K562 (cell line): Measurements from ENCODE around the gene POU2F1. TPM values are rescaled to one million over a fixed set of nuclear protein-coding genes. Genes with fewer than 3 reads are reported as not detected.
A peak's percentile ranks its signal among the peaks of the same experiment; 100 is the strongest.

Experiments used
- ATAC-seq: fragments of 200-7000 bp; cut with Tn5 transposase; 3 replicates; pipeline ENCODE4 v1.9.1; 2020; ENCODE audit warnings: moderate library complexity
- BruUV-seq: library from RNA; stranded (reverse); fragments of 400-500 nt; replicated peaks from 2 replicates; lab custom pipeline; 2021; lab: Mats Ljungman, UMichigan
- CTCF ChIA-PET: fragments of 300-600 bp; formaldehyde crosslinking; extraction: SDS; loops from one replicate; lab custom pipeline; 2021; ENCODE audit warnings: low intra/inter-chr PET ratio; lab: Yijun Ruan, JAX
- POLR2A ChIA-PET: fragments of 300-600, 350-650 bp; sonication (Branson Sonifier 250); formaldehyde crosslinking; extraction: SDS; loops from one replicate; lab custom pipeline; 2021; ENCODE audit warnings: antibody characterized with exemption, inconsistent platforms; lab: Yijun Ruan, JAX
- DNase-seq, 4 experiments: peaks; one replicate each; pipeline versions ENCODE4 v3.0.0 to v3.0.0-alpha.2; 2011 to 2018; ENCODE audit warnings: low spot score in 3 of 4, mixed read lengths in 3 of 4; ENCODE audit errors: extremely low read depth in 1 of 4
- FAIRE-seq: peaks from 2 replicates; lab custom pipeline; 2011; peaks lifted over from hg19 to GRCh38; lab: Jason Lieb, UNC
- H2AFZ ChIP-seq: 2 replicates; pipeline ENCODE4 v1.6.0; 2011; ENCODE audit warnings: low read depth, low read length, control low read depth, inconsistent platforms
- H3K27ac ChIP-seq: fragments of 200-600 bp; 3 replicates; pipeline ENCODE4 v1.8.0; 2011; ENCODE audit warnings: low read depth, mild to moderate bottlenecking, control low read depth, inconsistent platforms, low read length, moderate library complexity, mixed read lengths; ENCODE audit errors: extremely low read depth
- H3K27me3 ChIP-seq, 2 experiments: fragments of 300-600 bp in 1 of 2; 2 replicates in 1 of 2; 3 replicates in 1 of 2; pipeline versions ENCODE4 v1.6.0 to v1.8.0; 2011; ENCODE audit warnings: inconsistent platforms in 2 of 2, low read length in 2 of 2, mild to moderate bottlenecking in 1 of 2, mixed read lengths in 1 of 2, moderate library complexity in 1 of 2; ENCODE audit not compliant: control insufficient read depth in 2 of 2, insufficient read depth in 2 of 2
- H3K36me3 ChIP-seq: fragments of 300-600 bp; 3 replicates; pipeline ENCODE4 v1.8.0; 2011; ENCODE audit warnings: mild to moderate bottlenecking, low read length, inconsistent platforms; ENCODE audit not compliant: control insufficient read depth, insufficient read depth
- H3K4me1 ChIP-seq, 2 experiments: fragments of 200-600 bp in 1 of 2; replicated peaks in 1 of 2; 2 replicates in 1 of 2; 3 replicates in 1 of 2; pipeline versions ENCODE4 v1.5.1 to v1.8.0; 2011; ENCODE audit warnings: inconsistent platforms in 2 of 2, low read length in 2 of 2, mild to moderate bottlenecking in 1 of 2, mixed read lengths in 1 of 2, moderate library complexity in 1 of 2; ENCODE audit not compliant: control insufficient read depth in 2 of 2, insufficient read depth in 2 of 2
- H3K4me2 ChIP-seq: 2 replicates; pipeline ENCODE4 v1.6.1; 2011; ENCODE audit warnings: low read length, control low read depth, inconsistent platforms, mixed read lengths; ENCODE audit not compliant: insufficient read depth
- H3K4me3 ChIP-seq: fragments of 200-600 bp; sonication (generic), shearing (Covaris generic); 2 replicates; pipeline ENCODE4 v1.5.1; 2016; ENCODE audit warnings: control low read depth, inconsistent platforms
- H3K79me2 ChIP-seq: fragments of 200-600 bp; 3 replicates; pipeline ENCODE4 v1.8.0; 2011; ENCODE audit warnings: low read length, inconsistent platforms; ENCODE audit not compliant: control insufficient read depth, insufficient read depth
- H3K9ac ChIP-seq, 2 experiments: 2 replicates each; pipeline versions ENCODE4 v1.6.0 to v1.6.1; 2011; ENCODE audit warnings: low read depth in 2 of 2, low read length in 2 of 2, control low read depth in 1 of 2, inconsistent platforms in 1 of 2, mild to moderate bottlenecking in 1 of 2, mixed read lengths in 1 of 2; ENCODE audit not compliant: insufficient read depth in 1 of 2
- H3K9me1 ChIP-seq: one replicate; pipeline ENCODE4 v1.6.0; 2011; ENCODE audit warnings: inconsistent platforms, mild to moderate bottlenecking, low read length, moderate library complexity; ENCODE audit not compliant: control insufficient read depth, insufficient read depth
- H3K9me3 ChIP-seq: replicated peaks from 2 replicates; pipeline ENCODE4 v1.5.1; 2011; ENCODE audit warnings: low read depth, low read length, inconsistent platforms; ENCODE audit not compliant: control insufficient read depth, insufficient read depth
- H4K20me1 ChIP-seq: replicated peaks from 2 replicates; pipeline ENCODE4 v1.6.1; 2011; ENCODE audit warnings: low read length, inconsistent platforms, mixed read lengths; ENCODE audit not compliant: control insufficient read depth, insufficient read depth
- ARID3B ChIP-seq: fragments of 250-450 bp; sonication (Bioruptor Pico); IDR thresholded peaks from 2 replicates; pipeline ENCODE4 v1.4.0; 2020; ENCODE audit warnings: borderline replicate concordance
- CGGBP1 ChIP-seq: fragments of 250-450 bp; sonication (Bioruptor Pico); IDR thresholded peaks from 2 replicates; pipeline ENCODE4 v1.9.0; 2021; ENCODE audit warnings: mild to moderate bottlenecking
- FOXK2 ChIP-seq, 2 experiments: fragments of 450-650 bp; IDR thresholded peaks in 1 of 2; conservative IDR thresholded peaks in 1 of 2; 2 replicates each; pipeline ENCODE4 v1.6.1; 2016; ENCODE audit warnings: low read depth in 2 of 2, mild to moderate bottlenecking in 1 of 2
- RBFOX2 ChIP-seq: fragments of 200-400 bp; formaldehyde crosslinking; IDR thresholded peaks from 2 replicates; pipeline ENCODE4 v1.6.1; 2017; ENCODE audit warnings: low read depth, mild to moderate bottlenecking, low read length, moderate library complexity
- SMC3 ChIP-seq: conservative IDR thresholded peaks from 2 replicates; pipeline ENCODE4 v1.6.1; 2011; ENCODE audit warnings: low read depth, low read length, improper control_type of control experiment; ENCODE audit not compliant: insufficient read depth
- TGIF2 ChIP-seq: sonication (generic); formaldehyde crosslinking; IDR thresholded peaks from 2 replicates; pipeline ENCODE4 v1.8.1; 2022; ENCODE audit warnings: mild to moderate bottlenecking, missing genetic modification reagents, moderate library complexity
- XRCC5 ChIP-seq: fragments of 200-400 bp; formaldehyde crosslinking; IDR thresholded peaks from 2 replicates; pipeline ENCODE4 v1.6.1; 2017; ENCODE audit warnings: low read depth, mild to moderate bottlenecking, low read length
- WGBS: fragments of 100-300 bp; shearing (Covaris generic); methylation state at CpG from one replicate; pipeline ENCODE4 v1.1.6; 2016; ENCODE audit warnings: low coverage, mixed read lengths; ENCODE audit not compliant: insufficient coverage; ENCODE audit errors: missing lambda C conversion rate; 5-methylcytosine and 5-hydroxymethylcytosine counted together
- in situ Hi-C: fragments of 300-500 bp; cut with MboI; formaldehyde crosslinking; loops from 4 replicates; pipeline ENCODE4 v1.15.0; 2018; ENCODE audit warnings: inconsistent platforms, mixed read lengths
- intact Hi-C: fragments of 100-400 bp; cut with micrococcal nuclease; formaldehyde crosslinking; loops from 2 replicates; pipeline ENCODE4 v1.14.2; 2022
- polyA plus RNA-seq, 8 experiments: library from polyadenylated mRNA; depleted of rRNA in 4 of 8; stranded (reverse) in 5 of 8; unstranded in 3 of 8; fragments of >200 nt; fragmentation: Nextera tagmentation in 2 of 8; fragmentation: Illumina TruSeq in 1 of 8; extraction: Ambion mirVana in 2 of 8; extraction: Trizol in 1 of 8; gene quantifications; 2 replicates each; pipeline versions ENCODE4 v1.2.1 to v1.2.3, GENCODE V29; 2011 to 2014; ENCODE audit warnings: inconsistent platforms in 1 of 8, missing spikeins in 1 of 8
- total RNA-seq, 7 experiments: library from RNA; depleted of rRNA in 6 of 7; stranded (reverse); fragments of >200 nt in 6 of 7; fragmentation: Illumina TruSeq in 2 of 7; extraction: Trizol in 2 of 7; gene quantifications; 2 replicates each; pipeline versions ENCODE4 v1.2.1 to v1.2.3, GENCODE V29; 2011 to 2021; ENCODE audit warnings: low replicate concordance in 1 of 7
- TF ChIP-seq, protein P1 (sequence below): fragments of 450-650 bp; IDR thresholded peaks from 2 replicates; pipeline ENCODE4 v1.6.1; 2016; ENCODE audit warnings: mild to moderate bottlenecking, moderate library complexity

Gene POU2F1
- total and polyA plus RNA-seq, 9 of the 15 experiments (the other 6 are each of a cell fraction or from before 2014, with no cell fraction given), result 2.6 to 22.3 (median 8.8) TPM

DNA sequence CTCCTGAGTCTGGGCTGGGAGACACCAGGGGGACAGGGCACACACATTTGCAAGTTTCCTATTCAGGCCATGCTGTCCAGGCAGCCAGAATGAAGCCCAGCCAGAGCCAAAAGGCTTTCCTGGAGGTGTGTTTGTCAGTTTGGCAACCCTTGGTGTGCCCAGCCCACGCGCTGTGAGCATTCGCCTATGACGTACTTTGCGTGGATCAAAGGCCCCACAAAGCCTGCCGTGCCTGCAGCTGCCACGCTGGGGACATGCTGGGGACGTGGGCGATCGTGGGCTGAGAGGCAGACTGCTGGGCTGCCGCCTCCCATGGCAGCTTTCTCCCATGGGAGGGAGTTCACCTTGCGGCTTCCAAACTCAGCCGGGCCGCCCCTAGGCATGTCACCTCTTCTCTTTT is 240.2 kb downstream of the POU2F1 start:
- H3K36me3 ChIP-seq, result no peaks in the 10 kb centered on the region
- 35% methylated on average over 13 of the region's 14 CpGs for WGBS
- ChIA-PET POLR2A (no interaction called here), CTCF (interaction anchor here (0.7 kb wide), 1 partner anchor 13 kb away, joined by 3 read pairs; no protein-coding TSS in a partner anchor)
- FAIRE-seq (no peak), DNase-seq (no peak), ATAC-seq (no peak)
- no peak overlapping the region for H3K27ac ChIP-seq
- H3K9me1 ChIP-seq, result no peaks in the 10 kb centered on the region
- peaks cover 3 to 7% of the 10 kb centered on the region in 2 experiments; a peak in 4 of 5 replicates for H3K4me1 ChIP-seq
- BruUV-seq, result no TSS peak
- H4K20me1 ChIP-seq, result no peaks in the 10 kb centered on the region
- H3K9ac ChIP-seq, result peak overlapping the region in 1 of 2 experiments; percentile 45; a peak in 1 of 4 replicates
- no peaks in the 10 kb centered on the region for H3K79me2 ChIP-seq
- no peak overlapping the region for H3K4me2 ChIP-seq
- intact Hi-C loops, result loop anchor here (5.0 kb wide), 1 partner anchor 71 kb away; no protein-coding TSS in a partner anchor
- in situ Hi-C loops, result no loop called here
- no peaks in the 10 kb centered on the region for H3K9me3 ChIP-seq
- H3K4me3 ChIP-seq, result no peak overlapping the region
- H2AFZ ChIP-seq, result peak overlapping the region; percentile 2; the same call in 1 of the 2 replicates
- peaks cover 31 to 51% of the 10 kb centered on the region in 2 experiments for H3K27me3 ChIP-seq
- TF ChIP-seq, protein P1, sequence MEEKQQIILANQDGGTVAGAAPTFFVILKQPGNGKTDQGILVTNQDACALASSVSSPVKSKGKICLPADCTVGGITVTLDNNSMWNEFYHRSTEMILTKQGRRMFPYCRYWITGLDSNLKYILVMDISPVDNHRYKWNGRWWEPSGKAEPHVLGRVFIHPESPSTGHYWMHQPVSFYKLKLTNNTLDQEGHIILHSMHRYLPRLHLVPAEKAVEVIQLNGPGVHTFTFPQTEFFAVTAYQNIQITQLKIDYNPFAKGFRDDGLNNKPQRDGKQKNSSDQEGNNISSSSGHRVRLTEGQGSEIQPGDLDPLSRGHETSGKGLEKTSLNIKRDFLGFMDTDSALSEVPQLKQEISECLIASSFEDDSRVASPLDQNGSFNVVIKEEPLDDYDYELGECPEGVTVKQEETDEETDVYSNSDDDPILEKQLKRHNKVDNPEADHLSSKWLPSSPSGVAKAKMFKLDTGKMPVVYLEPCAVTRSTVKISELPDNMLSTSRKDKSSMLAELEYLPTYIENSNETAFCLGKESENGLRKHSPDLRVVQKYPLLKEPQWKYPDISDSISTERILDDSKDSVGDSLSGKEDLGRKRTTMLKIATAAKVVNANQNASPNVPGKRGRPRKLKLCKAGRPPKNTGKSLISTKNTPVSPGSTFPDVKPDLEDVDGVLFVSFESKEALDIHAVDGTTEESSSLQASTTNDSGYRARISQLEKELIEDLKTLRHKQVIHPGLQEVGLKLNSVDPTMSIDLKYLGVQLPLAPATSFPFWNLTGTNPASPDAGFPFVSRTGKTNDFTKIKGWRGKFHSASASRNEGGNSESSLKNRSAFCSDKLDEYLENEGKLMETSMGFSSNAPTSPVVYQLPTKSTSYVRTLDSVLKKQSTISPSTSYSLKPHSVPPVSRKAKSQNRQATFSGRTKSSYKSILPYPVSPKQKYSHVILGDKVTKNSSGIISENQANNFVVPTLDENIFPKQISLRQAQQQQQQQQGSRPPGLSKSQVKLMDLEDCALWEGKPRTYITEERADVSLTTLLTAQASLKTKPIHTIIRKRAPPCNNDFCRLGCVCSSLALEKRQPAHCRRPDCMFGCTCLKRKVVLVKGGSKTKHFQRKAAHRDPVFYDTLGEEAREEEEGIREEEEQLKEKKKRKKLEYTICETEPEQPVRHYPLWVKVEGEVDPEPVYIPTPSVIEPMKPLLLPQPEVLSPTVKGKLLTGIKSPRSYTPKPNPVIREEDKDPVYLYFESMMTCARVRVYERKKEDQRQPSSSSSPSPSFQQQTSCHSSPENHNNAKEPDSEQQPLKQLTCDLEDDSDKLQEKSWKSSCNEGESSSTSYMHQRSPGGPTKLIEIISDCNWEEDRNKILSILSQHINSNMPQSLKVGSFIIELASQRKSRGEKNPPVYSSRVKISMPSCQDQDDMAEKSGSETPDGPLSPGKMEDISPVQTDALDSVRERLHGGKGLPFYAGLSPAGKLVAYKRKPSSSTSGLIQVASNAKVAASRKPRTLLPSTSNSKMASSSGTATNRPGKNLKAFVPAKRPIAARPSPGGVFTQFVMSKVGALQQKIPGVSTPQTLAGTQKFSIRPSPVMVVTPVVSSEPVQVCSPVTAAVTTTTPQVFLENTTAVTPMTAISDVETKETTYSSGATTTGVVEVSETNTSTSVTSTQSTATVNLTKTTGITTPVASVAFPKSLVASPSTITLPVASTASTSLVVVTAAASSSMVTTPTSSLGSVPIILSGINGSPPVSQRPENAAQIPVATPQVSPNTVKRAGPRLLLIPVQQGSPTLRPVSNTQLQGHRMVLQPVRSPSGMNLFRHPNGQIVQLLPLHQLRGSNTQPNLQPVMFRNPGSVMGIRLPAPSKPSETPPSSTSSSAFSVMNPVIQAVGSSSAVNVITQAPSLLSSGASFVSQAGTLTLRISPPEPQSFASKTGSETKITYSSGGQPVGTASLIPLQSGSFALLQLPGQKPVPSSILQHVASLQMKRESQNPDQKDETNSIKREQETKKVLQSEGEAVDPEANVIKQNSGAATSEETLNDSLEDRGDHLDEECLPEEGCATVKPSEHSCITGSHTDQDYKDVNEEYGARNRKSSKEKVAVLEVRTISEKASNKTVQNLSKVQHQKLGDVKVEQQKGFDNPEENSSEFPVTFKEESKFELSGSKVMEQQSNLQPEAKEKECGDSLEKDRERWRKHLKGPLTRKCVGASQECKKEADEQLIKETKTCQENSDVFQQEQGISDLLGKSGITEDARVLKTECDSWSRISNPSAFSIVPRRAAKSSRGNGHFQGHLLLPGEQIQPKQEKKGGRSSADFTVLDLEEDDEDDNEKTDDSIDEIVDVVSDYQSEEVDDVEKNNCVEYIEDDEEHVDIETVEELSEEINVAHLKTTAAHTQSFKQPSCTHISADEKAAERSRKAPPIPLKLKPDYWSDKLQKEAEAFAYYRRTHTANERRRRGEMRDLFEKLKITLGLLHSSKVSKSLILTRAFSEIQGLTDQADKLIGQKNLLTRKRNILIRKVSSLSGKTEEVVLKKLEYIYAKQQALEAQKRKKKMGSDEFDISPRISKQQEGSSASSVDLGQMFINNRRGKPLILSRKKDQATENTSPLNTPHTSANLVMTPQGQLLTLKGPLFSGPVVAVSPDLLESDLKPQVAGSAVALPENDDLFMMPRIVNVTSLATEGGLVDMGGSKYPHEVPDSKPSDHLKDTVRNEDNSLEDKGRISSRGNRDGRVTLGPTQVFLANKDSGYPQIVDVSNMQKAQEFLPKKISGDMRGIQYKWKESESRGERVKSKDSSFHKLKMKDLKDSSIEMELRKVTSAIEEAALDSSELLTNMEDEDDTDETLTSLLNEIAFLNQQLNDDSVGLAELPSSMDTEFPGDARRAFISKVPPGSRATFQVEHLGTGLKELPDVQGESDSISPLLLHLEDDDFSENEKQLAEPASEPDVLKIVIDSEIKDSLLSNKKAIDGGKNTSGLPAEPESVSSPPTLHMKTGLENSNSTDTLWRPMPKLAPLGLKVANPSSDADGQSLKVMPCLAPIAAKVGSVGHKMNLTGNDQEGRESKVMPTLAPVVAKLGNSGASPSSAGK, result no peak
- TF ChIP-seq FOXK2 (conservative IDR thresholded peaks at IDR 0.05 in 1 of 2, IDR thresholded peaks at IDR 0.05 in 1 of 2; ENCODE audit: low read depth in 2 of 2) (no peak), XRCC5 (no peak), RBFOX2 (no peak), ARID3B (CRISPR knock-in tag) (no peak), SMC3 (no peak), TGIF2 (CRISPR knock-in tag) (no peak), CGGBP1 (CRISPR knock-in tag) (no peak)
